Measurements from ENCODE around the gene LYPD3.
"Not testable (repeated sequence)": the region's sequence is repeated elsewhere in the genome, so short reads cannot be mapped to it uniquely, and the experiment has no call there.

The LYPD3 gene

GRCh38 chr19:43465468-43466120 is at the start of gene LYPD3:
Gene LYPD3, minus strand, starts transcription at chr19:43465608. Its CDS starts 37 bp downstream, at chr19:43465571.
- no peak for TF ChIP-seq CTCF (IDR thresholded peaks at IDR 0.05; ENCODE audit: low read depth, low read length)
- peak; percentile 23 to 41 for DNase-seq (ENCODE audit: low read depth in 2 of 2)
- peak within 1 kb of the TSS; percentile 72 to 76 for H3K4me3 ChIP-seq (replicated peaks in 1 of 2; ENCODE audit: low read depth in 2 of 2, low read length in 2 of 2)

- H3K4me3 ChIP-seq (replicated peaks in 1 of 2; ENCODE audit: low read depth in 2 of 2, low read length in 2 of 2); DNase-seq (ENCODE audit: low read depth in 2 of 2): not testable (repeated sequence)
Observed at GRCh38 chr19:43512399-43512798, 47.0 kb upstream of the LYPD3 start.

- DNase-seq (ENCODE audit: low read depth in 2 of 2) = no peak
- no peak for TF ChIP-seq CTCF (IDR thresholded peaks at IDR 0.05; ENCODE audit: low read depth, low read length)
- H3K4me3 ChIP-seq (replicated peaks in 1 of 2; ENCODE audit: low read depth in 2 of 2, low read length in 2 of 2) = no peak overlapping the region
Observed at GRCh38 chr19:43511324-43511723, 45.9 kb upstream of the LYPD3 start.

GRCh38 chr19:43510713-43511112 is 45.3 kb upstream of the LYPD3 start:
- H3K4me3 ChIP-seq (replicated peaks in 1 of 2; ENCODE audit: low read depth in 2 of 2, low read length in 2 of 2) = no peak overlapping the region
- TF ChIP-seq CTCF (IDR thresholded peaks at IDR 0.05; ENCODE audit: low read depth, low read length) = no peak

GRCh38 chr19:43507880-43508279 is 42.5 kb upstream of the LYPD3 start:
- H3K4me3 ChIP-seq (replicated peaks in 1 of 2; ENCODE audit: low read depth in 2 of 2, low read length in 2 of 2) = no peak overlapping the region
- DNase-seq (ENCODE audit: low read depth in 2 of 2) = no peak
- no peak for TF ChIP-seq CTCF (IDR thresholded peaks at IDR 0.05; ENCODE audit: low read depth, low read length)

More at GRCh38 chr19:43510713-43511112, 45.3 kb upstream of the LYPD3 start:
- no peak for DNase-seq (ENCODE audit: low read depth in 2 of 2)

- no peak for TF ChIP-seq CTCF (IDR thresholded peaks at IDR 0.05; ENCODE audit: low read depth, low read length)
- DNase-seq (ENCODE audit: low read depth in 2 of 2) = no peak
- no peak overlapping the region for H3K4me3 ChIP-seq (replicated peaks in 1 of 2; ENCODE audit: low read depth in 2 of 2, low read length in 2 of 2)
Observed at GRCh38 chr19:43506629-43507028, 41.2 kb upstream of the LYPD3 start.

GRCh38 chr19:43505941-43506340 is 40.5 kb upstream of the LYPD3 start:
- no peak overlapping the region for H3K4me3 ChIP-seq (replicated peaks in 1 of 2; ENCODE audit: low read depth in 2 of 2, low read length in 2 of 2)
- DNase-seq (ENCODE audit: low read depth in 2 of 2) = no peak
- no peak for TF ChIP-seq CTCF (IDR thresholded peaks at IDR 0.05; ENCODE audit: low read depth, low read length)

All from cardiac fibroblast (primary cell).